KBM-7 (cell line): ENCODE results near the gene PAFAH1B2.
"Not testable (repeated sequence)": the region's sequence is repeated elsewhere in the genome, so short reads cannot be mapped to it uniquely, and the experiment has no call there.

Experiments used
- DNase-seq: peaks from one replicate; pipeline ENCODE4 v3.0.0-alpha.2; 2015
- in situ Hi-C: fragments of 300-500 bp; cut with MboI; formaldehyde crosslinking; loops from 2 replicates; pipeline ENCODE4 v1.14.3; 2020; ENCODE audit warnings: low sequenced_read_pairs, low pct_unique_long_range_greater_than_20kb, mixed read lengths

The PAFAH1B2 gene

GRCh38 chr11:117197516-117198456 is 53.7 kb downstream of the PAFAH1B2 start:
- no peak for DNase-seq
- in situ Hi-C loops, result no loop called here

DNA sequence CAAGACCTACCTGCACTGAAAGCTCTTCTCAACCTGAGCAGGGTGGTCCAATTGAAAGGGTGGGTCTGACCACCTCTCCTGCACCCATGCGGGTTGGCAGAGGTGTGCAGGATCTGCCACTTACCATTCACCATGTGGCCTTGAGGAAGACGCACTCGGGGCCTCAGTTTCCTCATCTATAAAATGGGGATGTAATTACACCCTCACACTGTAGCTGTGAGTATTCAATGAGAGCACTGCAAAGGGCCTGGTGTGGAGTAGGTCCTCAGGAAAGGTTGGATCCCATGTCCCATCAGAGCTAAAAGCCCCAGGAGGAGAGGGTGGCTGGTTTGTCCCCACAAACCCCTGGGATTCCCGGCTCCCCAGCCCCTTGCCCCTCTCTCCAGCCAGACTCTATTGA is 54.5 kb downstream of the PAFAH1B2 start:
- no peak for DNase-seq
- in situ Hi-C loops, result no loop called here

DNA sequence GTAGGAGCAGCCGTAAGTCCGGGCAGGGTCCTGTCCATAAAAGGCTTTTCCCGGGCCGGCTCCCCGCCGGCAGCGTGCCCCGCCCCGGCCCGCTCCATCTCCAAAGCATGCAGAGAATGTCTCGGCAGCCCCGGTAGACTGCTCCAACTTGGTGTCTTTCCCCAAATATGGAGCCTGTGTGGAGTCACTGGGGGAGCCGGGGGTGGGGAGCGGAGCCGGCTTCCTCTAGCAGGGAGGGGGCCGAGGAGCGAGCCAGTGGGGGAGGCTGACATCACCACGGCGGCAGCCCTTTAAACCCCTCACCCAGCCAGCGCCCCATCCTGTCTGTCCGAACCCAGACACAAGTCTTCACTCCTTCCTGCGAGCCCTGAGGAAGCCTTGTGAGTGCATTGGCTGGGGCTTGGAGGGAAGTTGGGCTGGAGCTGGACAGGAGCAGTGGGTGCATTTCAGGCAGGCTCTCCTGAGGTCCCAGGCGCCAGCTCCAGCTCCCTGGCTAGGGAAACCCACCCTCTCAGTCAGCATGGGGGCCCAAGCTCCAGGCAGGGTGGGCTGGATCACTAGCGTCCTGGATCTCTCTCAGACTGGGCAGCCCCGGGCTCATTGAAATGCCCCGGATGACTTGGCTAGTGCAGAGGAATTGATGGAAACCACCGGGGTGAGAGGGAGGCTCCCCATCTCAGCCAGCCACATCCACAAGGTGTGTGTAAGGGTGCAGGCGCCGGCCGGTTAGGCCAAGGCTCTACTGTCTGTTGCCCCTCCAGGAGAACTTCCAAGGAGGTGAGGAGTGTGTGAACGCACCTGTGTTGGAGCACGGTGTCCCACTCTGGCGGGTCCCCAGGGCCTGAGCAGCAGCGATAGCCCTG is 55.2 kb downstream of the PAFAH1B2 start, which contains the start of gene TAGLN:
Gene TAGLN (plus strand): TSS at position 318 of the 863 bp plus-strand sequence. CDS start 3,644 bp downstream, outside the sequence.
- in situ Hi-C loops, result no loop called here
- no peak for DNase-seq

GRCh38 chr11:117199916-117200812 is 56.1 kb downstream of the PAFAH1B2 start:
- DNase-seq, result no peak
- in situ Hi-C loops, result no loop called here

- DNase-seq, result no peak
- in situ Hi-C loops, result no loop called here
Measured at GRCh38 chr11:117200813-117201657, 56.9 kb downstream of the PAFAH1B2 start.

GRCh38 chr11:117201658-117202305 is 57.7 kb downstream of the PAFAH1B2 start:
- no peak for DNase-seq
- in situ Hi-C loops, result no loop called here

DNA sequence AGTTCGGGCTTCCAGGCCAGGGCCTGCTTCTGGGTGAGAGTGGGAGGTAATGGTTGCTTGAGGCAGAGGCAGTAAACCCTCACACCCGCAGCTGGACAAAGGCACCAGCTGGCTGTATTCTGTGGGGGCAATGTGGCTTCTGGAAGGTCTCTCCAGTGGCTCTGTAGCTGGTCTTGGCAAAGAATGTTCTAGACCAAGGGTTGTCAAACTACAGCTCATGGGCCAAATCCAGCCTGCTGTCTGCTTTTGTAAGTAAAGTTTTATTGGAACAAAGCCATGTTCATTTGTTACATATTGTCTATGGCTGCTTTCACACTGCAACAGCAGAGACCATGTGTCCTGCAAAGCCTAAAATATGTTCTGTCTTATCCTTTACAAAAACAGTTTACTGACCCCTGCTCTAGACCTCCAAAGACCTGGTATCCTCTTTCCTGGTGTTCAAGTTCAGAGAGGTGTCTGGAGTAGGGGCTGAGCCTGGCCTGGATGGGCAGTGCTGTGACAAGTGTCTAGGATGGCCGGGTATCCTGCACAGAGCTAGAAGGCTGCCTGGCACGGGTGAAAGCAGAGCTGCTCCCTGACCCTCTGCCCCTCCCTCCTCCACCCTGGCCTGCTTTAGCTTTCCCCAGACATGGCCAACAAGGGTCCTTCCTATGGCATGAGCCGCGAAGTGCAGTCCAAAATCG is 58.4 kb downstream of the PAFAH1B2 start:
- no peak for DNase-seq

DNA sequence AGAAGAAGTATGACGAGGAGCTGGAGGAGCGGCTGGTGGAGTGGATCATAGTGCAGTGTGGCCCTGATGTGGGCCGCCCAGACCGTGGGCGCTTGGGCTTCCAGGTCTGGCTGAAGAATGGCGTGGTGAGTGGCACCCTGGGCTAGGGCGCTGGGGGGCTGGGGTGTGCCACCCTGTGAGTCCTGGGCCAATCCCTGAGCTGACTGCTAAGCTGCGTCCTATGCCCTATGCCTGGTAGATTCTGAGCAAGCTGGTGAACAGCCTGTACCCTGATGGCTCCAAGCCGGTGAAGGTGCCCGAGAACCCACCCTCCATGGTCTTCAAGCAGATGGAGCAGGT is 59.0 kb downstream of the PAFAH1B2 start:
- DNase-seq, result no peak
- in situ Hi-C loops, result no loop called here

More for the DNA sequence above, 58.4 kb downstream of the PAFAH1B2 start:
- in situ Hi-C loops, result no loop called here

DNA sequence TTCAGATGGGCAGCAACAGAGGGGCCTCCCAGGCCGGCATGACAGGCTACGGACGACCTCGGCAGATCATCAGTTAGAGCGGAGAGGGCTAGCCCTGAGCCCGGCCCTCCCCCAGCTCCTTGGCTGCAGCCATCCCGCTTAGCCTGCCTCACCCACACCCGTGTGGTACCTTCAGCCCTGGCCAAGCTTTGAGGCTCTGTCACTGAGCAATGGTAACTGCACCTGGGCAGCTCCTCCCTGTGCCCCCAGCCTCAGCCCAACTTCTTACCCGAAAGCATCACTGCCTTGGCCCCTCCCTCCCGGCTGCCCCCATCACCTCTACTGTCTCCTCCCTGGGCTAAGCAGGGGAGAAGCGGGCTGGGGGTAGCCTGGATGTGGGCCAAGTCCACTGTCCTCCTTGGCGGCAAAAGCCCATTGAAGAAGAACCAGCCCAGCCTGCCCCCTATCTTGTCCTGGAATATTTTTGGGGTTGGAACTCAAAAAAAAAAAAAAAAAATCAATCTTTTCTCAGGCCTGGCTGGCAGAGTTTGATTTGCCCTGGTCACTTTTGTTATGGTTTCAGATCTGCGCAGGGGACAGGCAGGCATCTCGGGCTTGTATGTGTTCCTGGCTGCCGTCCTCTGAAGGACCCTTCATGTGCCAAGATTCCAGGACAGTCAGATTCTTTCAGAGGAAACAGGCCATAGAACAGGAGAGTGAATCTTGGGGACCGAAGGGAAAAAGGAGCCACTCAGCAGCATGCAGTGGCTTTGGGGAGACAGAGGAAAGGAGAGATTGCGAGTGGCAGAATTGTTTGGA is 60.4 kb downstream of the PAFAH1B2 start:
- in situ Hi-C loops, result loop anchor here (5.0 kb wide), 1 partner anchor 72 kb away; no protein-coding TSS in a partner anchor
- DNase-seq, result no peak

DNA sequence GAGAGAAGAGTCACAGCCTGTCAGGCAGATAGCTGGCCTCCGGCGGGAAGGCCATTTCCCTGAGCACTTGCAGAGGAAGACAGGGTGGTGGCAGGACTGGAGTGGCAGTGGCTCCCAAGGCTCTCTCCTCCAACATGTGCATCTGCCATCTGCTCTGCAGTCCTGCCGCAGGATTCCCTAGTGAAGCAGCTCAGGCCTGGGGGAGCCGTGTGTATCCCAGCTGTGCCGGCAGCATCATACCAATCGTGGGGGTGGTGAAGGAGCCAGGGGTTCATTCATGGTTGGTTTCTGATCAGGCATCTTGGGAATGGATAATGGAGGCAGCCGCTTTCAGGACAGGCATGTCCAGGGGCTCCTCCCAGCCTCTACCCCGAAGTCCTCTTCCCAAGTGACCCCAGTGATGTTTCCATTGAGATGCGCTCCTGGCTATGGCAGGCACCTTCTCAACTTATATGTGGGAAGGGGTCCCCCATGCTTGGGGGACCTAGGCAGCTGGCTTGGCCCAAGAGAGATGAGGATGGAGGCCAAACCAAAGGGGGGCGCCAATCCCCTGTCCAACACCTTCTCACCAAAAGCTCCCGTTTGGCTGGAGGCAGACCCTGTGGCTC is 61.2 kb downstream of the PAFAH1B2 start:
- in situ Hi-C loops, result loop anchor here (5.0 kb wide), 1 partner anchor 73 kb away; no protein-coding TSS in a partner anchor
- DNase-seq, result no peak

- in situ Hi-C loops, result loop anchor here (5.0 kb wide), 1 partner anchor 74 kb away; no protein-coding TSS in a partner anchor
- DNase-seq, result not testable (repeated sequence)
Measured at GRCh38 chr11:117206111-117206510, 62.0 kb downstream of the PAFAH1B2 start.

- in situ Hi-C loops, result loop anchor here (5.0 kb wide), 1 partner anchor 75 kb away; no protein-coding TSS in a partner anchor
- not testable (repeated sequence) for DNase-seq
Measured at GRCh38 chr11:117206859-117207258, 62.8 kb downstream of the PAFAH1B2 start.

DNA sequence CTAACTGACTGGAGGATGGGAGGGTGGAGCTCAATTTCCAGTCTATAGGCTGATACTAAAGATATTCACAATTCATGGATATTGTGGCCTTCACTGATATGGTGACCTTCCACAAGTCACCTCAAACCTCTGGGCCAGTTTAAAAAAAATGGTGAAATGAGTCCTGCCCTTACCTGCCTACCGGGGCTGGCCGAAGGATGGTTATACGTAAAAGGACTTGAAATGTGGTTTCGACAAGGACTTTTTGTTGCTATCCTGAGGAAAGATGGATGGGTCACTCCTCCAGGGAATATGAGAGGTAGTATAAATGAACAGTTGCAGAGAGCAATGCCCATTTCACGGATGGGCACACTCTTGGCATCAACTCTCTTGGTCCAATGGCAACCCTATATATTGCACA is 63.4 kb downstream of the PAFAH1B2 start:
- in situ Hi-C loops, result loop anchor here (5.0 kb wide), 1 partner anchor 75 kb away; no protein-coding TSS in a partner anchor
- not testable (repeated sequence) for DNase-seq

DNA sequence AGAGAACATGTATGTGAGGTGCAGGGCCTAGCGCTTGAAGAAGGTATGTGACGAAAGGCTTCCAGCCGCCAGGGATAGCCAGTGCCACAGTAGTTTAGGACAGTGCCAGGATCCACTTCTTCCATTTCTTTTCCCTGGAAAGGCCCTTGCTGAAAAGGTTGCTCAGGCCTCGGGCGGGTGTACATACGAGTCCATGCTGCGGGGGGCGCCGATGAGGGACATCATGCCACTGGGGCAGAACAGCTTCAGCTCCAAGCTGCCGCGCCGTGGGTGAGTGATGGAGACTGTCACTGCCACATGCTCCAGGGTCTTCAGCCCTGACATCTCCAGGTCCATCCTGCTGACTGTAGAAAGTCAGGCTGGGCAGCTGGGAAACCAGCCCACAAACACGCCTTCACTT is 64.6 kb downstream of the PAFAH1B2 start:
- in situ Hi-C loops, result loop anchor here (5.0 kb wide), 1 partner anchor 76 kb away; no protein-coding TSS in a partner anchor

DNA sequence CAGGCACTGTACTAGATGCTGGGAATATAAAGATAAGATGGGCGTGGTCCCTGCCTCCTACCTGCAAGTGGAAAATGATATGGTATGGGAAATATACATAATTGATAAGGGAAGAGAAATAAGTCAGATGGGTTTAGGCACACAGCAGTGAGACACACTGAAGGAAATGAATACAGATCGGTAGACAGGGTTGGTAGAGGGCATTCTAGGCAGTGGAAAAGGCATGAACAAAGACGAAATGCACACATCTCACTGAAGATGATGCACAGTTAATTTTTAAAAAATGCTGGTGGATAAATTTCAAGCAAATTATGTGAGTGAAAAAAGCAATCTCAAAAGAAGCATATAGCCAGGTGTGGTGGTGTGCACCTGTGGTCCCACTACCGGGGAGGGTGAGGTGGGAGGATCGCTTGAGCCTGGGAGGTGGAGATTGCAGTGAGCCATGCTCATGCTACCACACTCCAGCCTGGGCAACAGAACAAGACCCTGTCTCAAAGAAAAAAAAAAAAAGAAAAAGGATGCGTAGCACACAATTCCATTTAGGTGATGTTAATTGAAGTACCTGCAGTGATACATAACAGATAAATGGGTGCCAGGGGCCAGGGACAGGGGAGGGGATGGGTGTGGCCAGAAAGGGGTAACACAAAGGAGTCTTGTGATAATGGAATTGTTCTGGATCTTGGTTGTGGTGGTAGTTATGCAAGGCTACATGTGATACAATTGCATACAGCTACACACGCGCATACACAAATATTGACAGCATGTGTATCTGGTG is 65.5 kb downstream of the PAFAH1B2 start:
- in situ Hi-C loops, result loop anchor here (5.0 kb wide), 1 partner anchor 77 kb away; no protein-coding TSS in a partner anchor
- DNase-seq, result not testable (repeated sequence)

More for the DNA sequence above, 64.6 kb downstream of the PAFAH1B2 start:
- not testable (repeated sequence) for DNase-seq
